ENCODE results near the gene KLHL1. TPM values are rescaled to one million over a fixed set of nuclear protein-coding genes. Genes with fewer than 3 reads are reported as not detected.

Gene KLHL1
- polyA plus RNA-seq, 1 donor from 2014 or later: 15.5 TPM

DNA sequence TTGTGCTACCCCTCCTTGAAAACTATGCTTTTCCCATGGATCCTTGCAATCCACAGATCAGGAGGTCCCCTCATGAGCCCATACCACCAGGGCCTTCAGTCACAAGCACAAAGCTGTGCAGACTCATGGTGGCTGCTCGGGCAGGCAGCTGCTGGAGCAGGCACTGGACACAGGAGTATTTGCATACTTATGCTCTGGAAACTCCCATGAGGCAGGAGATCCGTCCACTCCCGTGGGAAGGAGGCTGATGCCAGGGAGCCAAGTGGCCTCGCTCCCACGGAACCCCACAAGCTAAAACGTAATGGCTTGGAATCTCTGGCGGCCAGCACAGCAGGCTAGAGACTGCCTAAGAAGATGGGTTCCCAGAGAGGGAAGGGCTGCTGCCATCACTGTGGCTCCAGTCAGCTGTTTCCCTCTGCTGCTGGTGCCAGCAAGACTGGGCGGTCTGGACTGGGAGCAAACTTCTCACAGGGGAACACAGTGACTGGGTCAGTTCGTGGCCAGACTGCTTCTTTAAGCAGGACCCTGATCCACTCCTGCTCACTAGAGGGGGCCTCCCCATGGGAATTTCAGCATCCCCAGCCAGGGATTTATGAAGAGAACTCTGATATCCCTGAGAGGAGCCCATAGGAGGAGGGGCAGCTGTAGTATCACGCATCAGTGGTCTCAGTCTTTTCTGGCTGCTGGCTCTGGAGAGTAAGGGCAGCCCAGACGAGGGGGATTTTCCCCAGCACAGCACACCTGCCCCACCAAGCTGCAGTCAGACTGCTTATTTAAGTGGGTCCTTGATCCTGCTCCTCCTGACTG lies 370.9 kb downstream of the KLHL1 start:
- Histone ChIP-seq H3K4me3 (ENCODE audit: low read length) (no peak overlapping the region), H3K36me3 (ENCODE audit: insufficient read depth, low read length) (no peaks in the 10 kb centered on the region), H3K9ac (ENCODE audit: low read length) (no peak overlapping the region), H3K4me2 (ENCODE audit: low read length) (no peak overlapping the region), H3F3A (ENCODE audit: insufficient read depth, low read length, poor library complexity, severe bottlenecking) (no peaks in the 10 kb centered on the region), H4K20me1 (ENCODE audit: insufficient read depth) (no peaks in the 10 kb centered on the region), H3K9me2 (ENCODE audit: insufficient read depth, low read length) (no peaks in the 10 kb centered on the region), H3K79me2 (replicated peaks; ENCODE audit: insufficient read depth, low read length) (no peaks in the 10 kb centered on the region), H3K9me3 (ENCODE audit: low read length) (no peaks in the 10 kb centered on the region), H3K27ac (ENCODE audit: low read length) (no peak overlapping the region), H3K27me3 (ENCODE audit: insufficient read depth, low read depth, low read length) (no peaks in the 10 kb centered on the region), H2AFZ (ENCODE audit: low read depth, low read length) (no peak overlapping the region)
- TF ChIP-seq EP300 (conservative IDR thresholded peaks at IDR 0.05; ENCODE audit: poor library complexity, severe bottlenecking) (no peak), POLR2AphosphoS5 (IDR thresholded peaks at IDR 0.05) (no peak), SMC3 (conservative IDR thresholded peaks at IDR 0.05; ENCODE audit: poor library complexity) (no peak), MXI1 (conservative IDR thresholded peaks at IDR 0.05; ENCODE audit: poor library complexity, severe bottlenecking) (no peak), EZH2 (IDR thresholded peaks at IDR 0.05; ENCODE audit: borderline replicate concordance, insufficient read depth, low read length, poor library complexity, severe bottlenecking) (no peak), RAD21 (conservative IDR thresholded peaks at IDR 0.05) (no peak), TAF1 (IDR thresholded peaks at IDR 0.05; ENCODE audit: low read depth) (no peak)
- TF ChIP-seq, protein P1, sequence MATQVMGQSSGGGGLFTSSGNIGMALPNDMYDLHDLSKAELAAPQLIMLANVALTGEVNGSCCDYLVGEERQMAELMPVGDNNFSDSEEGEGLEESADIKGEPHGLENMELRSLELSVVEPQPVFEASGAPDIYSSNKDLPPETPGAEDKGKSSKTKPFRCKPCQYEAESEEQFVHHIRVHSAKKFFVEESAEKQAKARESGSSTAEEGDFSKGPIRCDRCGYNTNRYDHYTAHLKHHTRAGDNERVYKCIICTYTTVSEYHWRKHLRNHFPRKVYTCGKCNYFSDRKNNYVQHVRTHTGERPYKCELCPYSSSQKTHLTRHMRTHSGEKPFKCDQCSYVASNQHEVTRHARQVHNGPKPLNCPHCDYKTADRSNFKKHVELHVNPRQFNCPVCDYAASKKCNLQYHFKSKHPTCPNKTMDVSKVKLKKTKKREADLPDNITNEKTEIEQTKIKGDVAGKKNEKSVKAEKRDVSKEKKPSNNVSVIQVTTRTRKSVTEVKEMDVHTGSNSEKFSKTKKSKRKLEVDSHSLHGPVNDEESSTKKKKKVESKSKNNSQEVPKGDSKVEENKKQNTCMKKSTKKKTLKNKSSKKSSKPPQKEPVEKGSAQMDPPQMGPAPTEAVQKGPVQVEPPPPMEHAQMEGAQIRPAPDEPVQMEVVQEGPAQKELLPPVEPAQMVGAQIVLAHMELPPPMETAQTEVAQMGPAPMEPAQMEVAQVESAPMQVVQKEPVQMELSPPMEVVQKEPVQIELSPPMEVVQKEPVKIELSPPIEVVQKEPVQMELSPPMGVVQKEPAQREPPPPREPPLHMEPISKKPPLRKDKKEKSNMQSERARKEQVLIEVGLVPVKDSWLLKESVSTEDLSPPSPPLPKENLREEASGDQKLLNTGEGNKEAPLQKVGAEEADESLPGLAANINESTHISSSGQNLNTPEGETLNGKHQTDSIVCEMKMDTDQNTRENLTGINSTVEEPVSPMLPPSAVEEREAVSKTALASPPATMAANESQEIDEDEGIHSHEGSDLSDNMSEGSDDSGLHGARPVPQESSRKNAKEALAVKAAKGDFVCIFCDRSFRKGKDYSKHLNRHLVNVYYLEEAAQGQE (IDR thresholded peaks at IDR 0.05; ENCODE audit: borderline replicate concordance): no peak
- TF ChIP-seq, protein P2, sequence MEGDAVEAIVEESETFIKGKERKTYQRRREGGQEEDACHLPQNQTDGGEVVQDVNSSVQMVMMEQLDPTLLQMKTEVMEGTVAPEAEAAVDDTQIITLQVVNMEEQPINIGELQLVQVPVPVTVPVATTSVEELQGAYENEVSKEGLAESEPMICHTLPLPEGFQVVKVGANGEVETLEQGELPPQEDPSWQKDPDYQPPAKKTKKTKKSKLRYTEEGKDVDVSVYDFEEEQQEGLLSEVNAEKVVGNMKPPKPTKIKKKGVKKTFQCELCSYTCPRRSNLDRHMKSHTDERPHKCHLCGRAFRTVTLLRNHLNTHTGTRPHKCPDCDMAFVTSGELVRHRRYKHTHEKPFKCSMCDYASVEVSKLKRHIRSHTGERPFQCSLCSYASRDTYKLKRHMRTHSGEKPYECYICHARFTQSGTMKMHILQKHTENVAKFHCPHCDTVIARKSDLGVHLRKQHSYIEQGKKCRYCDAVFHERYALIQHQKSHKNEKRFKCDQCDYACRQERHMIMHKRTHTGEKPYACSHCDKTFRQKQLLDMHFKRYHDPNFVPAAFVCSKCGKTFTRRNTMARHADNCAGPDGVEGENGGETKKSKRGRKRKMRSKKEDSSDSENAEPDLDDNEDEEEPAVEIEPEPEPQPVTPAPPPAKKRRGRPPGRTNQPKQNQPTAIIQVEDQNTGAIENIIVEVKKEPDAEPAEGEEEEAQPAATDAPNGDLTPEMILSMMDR (IDR thresholded peaks at IDR 0.05; ENCODE audit: poor library complexity, severe bottlenecking): no peak

- Histone ChIP-seq H3K27ac (ENCODE audit: low read length) (no peak overlapping the region), H3K36me3 (ENCODE audit: insufficient read depth, low read length) (no peaks in the 10 kb centered on the region), H3K9me3 (ENCODE audit: low read length) (no peaks in the 10 kb centered on the region), H3K4me2 (ENCODE audit: low read length) (no peak overlapping the region), H3K4me3 (ENCODE audit: low read length) (no peak overlapping the region), H4K20me1 (ENCODE audit: insufficient read depth) (no peaks in the 10 kb centered on the region), H3K79me2 (replicated peaks; ENCODE audit: insufficient read depth, low read length) (no peaks in the 10 kb centered on the region), H3F3A (ENCODE audit: insufficient read depth, low read length, poor library complexity, severe bottlenecking) (no peaks in the 10 kb centered on the region), H2AFZ (ENCODE audit: low read depth, low read length) (no peak overlapping the region), H3K9me2 (ENCODE audit: insufficient read depth, low read length) (no peaks in the 10 kb centered on the region), H3K9ac (ENCODE audit: low read length) (no peak overlapping the region), H3K27me3 (ENCODE audit: insufficient read depth, low read depth, low read length) (no peaks in the 10 kb centered on the region)
- TF ChIP-seq SMC3 (conservative IDR thresholded peaks at IDR 0.05; ENCODE audit: poor library complexity): no peak
- TF ChIP-seq, protein P2 (IDR thresholded peaks at IDR 0.05; ENCODE audit: poor library complexity, severe bottlenecking): no peak
- TF ChIP-seq MXI1 (conservative IDR thresholded peaks at IDR 0.05; ENCODE audit: poor library complexity, severe bottlenecking): no peak
- TF ChIP-seq EZH2 (IDR thresholded peaks at IDR 0.05; ENCODE audit: borderline replicate concordance, insufficient read depth, low read length, poor library complexity, severe bottlenecking): no peak
- TF ChIP-seq EP300 (conservative IDR thresholded peaks at IDR 0.05; ENCODE audit: poor library complexity, severe bottlenecking): no peak
- TF ChIP-seq POLR2AphosphoS5 (IDR thresholded peaks at IDR 0.05): no peak
- TF ChIP-seq, protein P1 (IDR thresholded peaks at IDR 0.05; ENCODE audit: borderline replicate concordance): no peak
- no peak for TF ChIP-seq RAD21 (conservative IDR thresholded peaks at IDR 0.05)
- TF ChIP-seq TAF1 (IDR thresholded peaks at IDR 0.05; ENCODE audit: low read depth): no peak
Measured at GRCh38 chr13:69721631-69722030, 386.6 kb downstream of the KLHL1 start.

All from neural cell (in vitro differentiated cells).